Smooth muscle cell of the brain vasculature (primary cell): ENCODE data around the gene TENM4.
A peak's percentile ranks its signal among the peaks of the same experiment; 100 is the strongest.
"Not testable (repeated sequence)": the region's sequence is repeated elsewhere in the genome, so short reads cannot be mapped to it uniquely, and the experiment has no call there.

Experiments used
- DNase-seq: peaks from one replicate; pipeline ENCODE4 v3.0.0-alpha.2; 2012; ENCODE audit warnings: low read depth, low spot score

The TENM4 gene

DNA sequence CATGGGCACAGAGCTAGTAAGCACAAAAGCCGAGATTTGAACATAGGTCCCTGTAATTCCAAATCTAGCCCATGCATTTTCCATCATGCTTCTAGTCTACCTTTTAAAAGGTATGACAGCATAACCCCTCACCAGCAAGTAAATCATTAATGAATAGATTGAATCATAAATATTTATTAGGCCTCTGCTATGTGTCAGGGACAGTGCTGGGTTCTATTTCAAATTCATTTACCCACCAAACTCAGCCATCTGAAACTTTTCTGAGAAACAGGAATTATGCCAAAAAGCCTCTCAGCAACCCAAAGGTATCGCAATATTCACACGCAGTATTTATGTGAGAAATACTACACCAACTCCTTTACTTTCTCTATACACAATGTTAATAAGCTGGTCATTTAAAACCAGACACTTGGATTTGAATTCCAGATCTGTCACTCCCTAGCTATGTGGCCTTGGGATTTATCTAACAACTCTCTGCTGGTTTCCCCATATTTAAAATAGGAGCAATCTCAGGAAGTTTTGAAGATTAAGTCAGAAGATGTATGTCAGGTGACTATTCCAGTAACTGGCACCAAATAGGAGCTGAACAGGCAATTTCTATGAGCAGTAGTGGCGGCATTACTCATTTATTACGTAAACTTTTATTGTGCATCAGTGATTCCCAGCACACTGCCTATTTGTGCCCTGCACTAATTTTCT, 191.4 kb downstream of the TENM4 start:
- no peak for DNase-seq

DNA sequence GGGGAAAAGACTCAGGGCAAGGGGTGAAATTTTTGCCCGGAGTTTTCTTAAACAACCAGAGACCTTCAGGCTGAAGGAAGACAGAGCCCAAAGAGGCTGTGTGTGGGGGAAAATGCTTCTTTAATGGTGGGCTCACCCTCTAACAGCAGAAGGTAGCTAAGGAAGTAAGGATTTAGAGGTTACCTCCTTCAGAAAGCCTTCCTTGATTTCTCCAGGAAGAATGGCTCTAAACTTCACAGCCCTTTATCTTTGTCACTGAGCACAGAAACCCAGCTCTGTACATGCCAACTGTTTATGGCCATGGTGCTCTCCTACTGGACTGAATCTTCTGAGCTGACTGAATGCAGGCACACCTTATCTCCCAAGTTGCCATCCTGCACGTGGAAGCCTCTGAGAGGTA, 196.0 kb downstream of the TENM4 start:
- DNase-seq, result no peak

DNA sequence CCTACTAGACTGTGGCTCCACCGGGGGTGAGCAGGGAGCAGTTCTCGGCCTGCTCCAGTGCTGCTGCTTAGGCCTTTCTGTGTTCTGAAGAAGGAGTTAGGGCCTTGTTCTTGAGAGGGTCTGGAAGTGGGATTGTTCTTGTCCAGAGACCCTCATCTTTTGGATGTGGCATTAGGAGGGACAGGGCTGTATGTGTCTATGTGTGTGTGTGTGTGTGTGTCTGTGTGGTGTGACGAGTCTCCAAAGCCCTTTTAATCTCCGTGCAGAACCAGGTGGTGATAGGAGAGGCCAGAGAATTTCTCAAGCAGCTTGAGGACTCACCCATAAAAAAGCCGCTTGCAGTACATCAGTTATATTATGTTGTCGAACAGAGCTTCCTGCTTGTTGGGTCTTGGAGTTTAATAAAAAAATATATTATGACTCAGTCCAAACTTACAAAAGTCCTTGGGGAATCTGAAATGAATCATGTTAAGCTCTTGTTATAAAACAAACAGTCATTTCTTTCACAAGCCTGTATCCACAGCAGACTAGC, 196.5 kb downstream of the TENM4 start:
- peak; percentile 73 for DNase-seq

DNA sequence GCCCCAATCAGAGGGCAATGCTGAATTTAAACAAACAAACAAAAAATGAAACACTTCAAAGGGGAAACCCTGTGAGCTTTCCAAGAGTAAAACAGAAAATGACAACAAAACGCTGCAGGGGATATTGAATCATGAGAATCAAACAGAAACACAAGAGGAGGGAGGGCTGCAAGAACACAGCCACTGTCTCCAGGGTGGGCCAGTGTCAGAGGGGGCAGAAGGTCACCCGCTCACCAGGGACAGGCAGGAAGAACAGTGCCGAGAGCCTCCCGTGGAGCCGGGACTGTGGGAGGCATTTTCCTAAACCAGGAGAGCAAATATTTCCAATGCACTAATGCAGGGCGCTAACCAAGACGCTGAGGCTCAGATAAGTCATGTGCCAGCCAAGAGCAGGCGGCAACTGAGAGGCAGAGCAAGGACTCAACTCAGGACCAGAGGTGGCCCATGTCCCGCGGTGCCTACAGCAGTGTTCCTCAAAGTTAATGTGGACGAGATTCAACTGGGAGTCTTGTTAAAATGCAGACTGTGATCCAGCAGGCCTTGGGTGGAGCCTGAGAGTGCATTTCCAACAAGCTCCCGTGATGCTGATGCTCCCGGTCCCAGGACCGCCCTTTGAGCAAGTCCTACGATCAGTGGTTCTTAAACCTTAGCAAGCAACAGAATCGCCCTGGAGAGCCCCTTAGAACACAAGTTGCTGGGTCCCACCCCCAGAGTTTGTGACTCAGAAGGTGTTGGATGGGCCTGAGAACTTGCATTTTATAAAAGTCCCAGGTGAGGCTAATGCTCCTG, 197.2 kb downstream of the TENM4 start:
- DNase-seq, result peak; percentile 91

DNA sequence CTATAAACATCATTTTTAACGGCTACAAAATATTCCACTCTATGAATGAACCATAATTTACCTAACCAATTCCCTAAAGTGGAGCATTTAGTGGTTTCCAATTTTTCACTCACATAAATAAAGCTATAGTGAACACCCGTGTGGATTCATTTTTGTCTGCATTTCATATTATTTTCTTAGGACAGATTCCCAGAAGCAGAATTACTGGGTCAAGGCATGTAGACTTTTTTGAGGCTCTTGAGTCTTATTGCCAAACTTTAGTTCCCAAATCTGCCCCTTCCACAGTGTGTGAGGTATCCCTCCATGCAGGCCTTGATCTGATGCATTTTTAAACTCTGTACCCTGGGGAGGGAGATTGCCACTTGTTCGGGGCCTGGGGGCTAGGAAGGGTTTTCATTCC, 198.2 kb downstream of the TENM4 start:
- DNase-seq, result peak; percentile 66

DNA sequence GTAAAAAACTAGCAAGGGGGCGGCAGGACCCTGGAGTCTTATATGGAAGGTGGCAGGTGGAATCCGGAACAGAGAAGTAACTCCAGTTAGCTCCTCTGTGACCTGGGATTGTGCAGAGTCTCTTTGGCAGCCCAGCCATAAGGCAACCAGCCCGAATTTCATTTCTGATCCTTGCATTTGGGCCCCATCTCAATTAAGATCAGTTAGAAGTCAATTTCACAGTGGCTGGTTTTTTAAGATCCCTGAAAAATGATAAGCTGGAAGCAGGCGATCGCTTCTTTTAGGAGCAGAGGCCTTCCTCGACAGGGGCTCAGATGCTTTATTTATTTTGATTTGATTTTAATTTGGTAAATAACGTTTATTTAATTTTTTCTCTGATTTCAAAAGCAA, 199.0 kb downstream of the TENM4 start:
- no peak for DNase-seq

DNA sequence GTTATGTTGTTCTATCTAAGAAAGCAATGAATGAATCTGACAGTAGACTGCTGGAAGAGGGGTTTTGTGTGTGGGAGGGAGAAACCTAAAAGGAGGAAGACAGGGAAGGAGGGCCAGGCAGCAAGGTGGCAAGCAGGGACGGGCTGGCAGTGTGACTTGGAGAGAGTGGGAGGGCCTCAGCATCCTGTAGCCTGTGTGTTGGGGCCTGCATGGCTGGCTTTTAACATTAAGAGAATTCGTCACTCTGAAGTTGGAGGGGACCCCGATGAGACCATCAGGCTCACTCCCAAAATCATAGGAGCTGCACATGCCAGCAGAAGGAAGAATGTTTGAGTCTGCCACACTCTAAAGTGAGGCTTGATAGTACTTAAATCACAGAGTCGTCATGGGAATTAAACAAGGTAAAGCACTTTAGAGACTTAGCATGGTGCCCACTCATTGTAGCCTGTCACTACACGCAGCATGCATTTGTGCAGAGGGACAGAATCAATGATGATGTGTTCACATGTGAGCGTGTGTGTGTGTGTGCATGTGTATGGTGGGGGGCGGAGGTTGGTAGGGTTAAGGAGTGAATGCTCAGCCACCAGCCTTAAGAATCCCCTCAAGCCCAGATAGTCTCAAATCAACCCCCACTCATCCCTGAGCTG, 199.5 kb downstream of the TENM4 start:
- DNase-seq, result no peak

DNA sequence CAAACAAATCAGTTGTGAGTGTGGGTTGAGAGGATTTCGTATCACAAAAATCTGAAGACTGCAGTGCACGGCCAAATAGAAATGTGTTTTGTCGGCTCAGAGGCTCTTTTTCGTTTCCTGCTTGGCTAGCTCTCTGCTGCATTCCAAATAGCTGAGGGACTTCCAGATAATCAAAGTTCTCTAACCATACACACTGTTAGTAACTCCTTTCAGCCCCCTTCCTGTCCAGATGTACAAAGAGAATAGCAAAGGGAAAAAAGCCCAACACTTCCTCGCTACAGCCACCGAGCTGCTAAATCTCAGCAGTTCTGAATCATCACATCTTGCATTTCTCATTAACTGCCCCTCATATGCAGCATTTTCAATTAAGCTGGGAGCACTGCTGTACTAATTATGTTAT, 203.1 kb downstream of the TENM4 start:
- DNase-seq, result no peak

DNA sequence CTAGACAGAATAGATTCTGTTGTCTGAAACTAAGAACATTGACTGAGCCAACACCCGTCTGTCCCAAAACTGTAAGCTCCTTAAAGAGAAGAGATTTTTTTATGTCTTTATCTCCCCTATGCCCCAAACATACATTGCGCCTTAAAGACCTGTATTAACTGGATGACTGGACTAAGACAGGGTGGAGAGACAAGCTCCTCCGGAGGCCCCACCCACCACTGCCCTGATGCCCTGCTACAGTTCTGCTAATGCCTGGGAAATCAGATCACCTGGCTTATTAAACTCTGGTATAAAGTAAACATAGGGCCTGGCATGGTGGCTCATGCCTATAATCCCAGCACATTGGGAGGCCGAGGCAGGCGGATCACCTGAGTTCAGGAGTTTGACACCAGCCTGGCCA, 203.7 kb downstream of the TENM4 start:
- no peak for DNase-seq

DNA sequence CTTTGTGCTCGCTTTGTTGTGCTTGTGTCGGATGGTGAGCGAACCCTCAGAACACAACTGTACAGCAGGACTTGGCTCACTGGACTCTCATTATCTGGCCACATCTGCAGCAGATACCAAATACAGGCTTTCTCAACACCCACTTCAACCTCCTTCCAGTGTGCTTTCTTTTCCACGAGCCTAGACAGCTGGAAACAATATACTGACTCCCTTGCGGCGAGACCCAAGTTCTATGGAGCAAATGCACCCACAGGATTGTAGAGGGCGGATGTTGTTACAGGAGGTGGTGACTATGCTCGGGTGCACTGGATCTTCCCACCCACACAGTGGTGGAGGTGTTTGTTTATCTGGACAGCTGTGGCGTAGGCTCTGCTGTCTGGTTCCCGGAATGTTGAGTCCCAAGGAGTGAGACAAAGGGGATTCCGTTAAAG, 204.3 kb downstream of the TENM4 start:
- peak; percentile 86 for DNase-seq

DNA sequence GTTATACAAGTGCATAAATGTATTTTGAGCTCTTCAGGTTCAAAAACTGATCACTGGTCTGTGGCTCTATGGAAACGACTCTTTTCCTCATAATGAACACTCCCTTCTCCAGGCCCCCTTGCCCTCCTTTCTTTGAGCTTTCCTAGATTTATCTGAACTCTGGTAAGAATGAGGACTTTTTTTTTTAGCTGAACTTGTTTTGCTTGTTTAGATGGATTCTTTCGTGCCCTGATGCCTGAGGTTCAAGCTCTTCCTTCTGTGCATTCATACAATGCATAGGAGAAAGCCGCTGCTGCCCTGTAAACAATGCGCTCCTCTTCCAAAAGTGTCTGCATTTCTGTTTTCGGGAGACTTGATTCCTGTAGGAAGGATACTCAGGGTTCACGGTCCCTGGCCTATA, 205.1 kb downstream of the TENM4 start:
- no peak for DNase-seq

DNA sequence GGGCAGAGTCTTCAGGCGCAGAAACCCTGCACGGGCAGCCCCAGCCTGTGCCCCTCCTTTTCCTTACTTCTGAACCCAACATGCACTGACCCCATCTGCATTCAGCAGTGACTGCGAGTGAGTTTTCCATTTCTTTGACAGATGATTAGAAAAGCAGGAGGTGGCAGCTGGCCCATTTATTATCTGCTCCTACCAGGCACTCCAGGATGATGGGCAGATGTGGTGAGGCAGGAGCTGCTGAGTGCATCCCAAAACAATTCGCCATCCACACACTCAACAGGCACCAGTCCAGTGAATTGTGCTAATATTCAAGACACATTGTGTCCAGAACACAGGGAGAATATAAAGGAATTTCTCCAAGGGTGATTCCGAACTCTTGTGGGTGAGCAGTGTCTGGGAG, 208.5 kb downstream of the TENM4 start:
- no peak for DNase-seq

DNA sequence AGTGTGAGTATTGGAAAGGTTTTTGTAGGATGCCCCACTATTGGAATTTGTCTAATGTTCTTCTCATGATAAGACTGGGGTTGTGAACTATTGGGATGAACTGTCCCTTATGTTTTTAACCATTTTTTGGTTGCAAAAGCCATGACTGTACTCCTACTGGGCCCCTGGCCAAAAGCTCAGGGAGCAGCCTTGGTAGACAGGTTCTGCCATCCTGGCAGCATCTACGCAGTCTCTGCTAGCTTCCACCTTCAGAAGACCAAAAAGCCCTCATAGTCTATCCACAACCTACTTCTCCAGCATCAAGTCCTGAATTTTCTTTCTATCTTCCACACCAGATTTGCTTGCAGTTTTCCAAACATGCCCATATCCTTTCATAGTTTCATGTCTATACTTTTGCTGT, 211.8 kb downstream of the TENM4 start:
- DNase-seq, result no peak

DNA sequence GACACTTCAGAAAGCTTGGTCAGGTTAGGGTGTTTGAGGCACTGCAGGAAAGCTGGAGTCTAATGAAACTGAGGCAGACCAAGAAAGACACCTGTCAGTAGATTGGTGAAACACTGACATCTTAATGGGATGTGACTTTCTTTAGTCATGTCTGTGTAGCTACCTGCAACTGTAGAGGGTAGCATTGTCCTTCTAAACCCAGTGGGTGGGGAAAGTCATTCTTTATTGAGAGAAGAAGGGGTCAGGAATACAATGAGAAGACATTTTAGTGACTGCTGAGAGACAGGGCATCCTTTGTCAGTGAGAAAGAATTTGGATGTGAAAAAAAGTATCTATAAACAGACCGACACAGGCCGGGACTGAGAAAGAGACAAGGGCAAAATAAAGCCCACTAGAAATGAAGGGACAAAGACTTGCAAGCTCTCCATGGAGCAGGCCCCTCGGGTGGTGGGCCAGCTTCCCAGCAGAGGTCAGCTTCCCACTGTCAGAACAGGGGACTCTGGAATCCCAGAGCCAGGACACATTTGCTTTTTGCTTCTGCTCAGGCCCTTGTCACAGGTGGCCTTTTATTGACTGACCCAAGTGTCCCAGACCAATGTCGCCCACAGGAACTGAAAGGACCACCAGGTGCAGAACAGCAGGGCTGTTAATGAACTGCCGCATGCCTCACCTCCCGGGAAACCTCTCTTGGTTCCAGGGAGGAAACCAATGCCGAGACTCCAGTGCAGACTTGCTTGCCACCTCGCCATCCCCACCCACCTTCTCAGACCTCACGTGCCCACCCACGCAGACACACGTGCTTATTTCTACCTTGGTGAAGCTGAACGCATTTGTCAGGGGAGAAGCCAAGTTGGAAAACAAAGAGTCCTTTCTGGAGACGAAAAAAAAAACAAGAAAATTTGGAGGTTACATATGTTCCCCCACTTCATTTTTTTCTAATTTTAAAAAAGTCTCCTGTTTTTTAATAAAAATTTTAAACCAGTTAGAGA, 212.8 kb downstream of the TENM4 start:
- DNase-seq, result no peak

DNA sequence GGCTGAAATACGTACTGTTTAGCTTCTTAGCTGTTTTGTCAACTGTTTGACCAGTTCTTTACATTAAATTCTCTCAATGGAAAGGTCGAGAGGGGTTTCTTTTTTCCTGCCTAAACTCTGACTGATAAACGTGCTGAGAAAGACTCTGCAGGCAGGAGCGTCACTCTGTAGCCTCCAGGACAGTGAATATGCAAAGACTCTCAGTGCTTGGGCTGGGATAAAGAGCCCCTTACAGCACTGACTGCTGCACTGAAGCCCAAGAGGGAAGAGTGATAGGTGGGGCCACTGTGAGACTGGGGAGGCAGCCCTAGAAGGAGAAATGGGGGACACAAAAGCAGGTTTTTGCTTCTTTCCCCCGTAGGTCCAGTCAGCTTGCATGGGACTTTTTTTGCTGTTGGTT, 213.5 kb downstream of the TENM4 start:
- DNase-seq, result no peak

DNA sequence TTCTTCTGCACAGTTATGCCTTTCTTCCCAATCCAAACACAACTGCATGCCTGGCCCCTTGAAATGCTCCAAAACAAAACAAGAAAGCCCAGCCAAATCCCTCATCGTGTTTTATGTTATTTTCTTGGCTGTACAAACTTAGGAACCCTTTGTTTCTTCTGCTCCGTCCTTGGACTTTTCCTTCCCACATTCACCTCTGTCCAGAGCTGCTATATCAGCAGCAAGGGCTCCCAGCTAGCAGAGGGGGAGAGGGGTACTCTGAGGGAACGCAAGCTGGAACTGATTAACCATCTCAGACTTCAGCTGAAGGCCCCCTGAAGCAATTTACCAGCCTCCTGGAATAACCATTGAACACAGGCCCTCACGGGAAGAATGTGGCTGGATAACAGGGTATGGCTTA, 214.7 kb downstream of the TENM4 start:
- DNase-seq, result no peak

DNA sequence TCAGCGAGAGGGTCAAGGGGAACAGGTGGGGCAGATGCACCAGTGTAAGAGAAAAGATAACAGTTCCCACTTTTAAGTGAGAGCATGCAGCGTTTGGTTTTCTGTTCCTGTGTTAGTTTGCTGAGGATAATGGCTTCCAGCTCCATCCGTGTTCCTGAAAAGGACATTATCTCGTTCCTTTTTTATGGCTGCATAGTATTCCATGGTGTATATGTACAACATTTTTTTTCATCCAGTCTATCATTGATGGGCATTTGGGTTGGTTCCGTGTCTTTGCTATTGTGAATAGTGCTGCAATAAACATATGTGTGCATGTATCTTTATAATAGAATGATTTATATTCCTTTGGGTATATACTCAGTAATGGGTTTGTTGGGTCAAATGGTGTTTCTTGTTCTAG, 218.7 kb downstream of the TENM4 start:
- not testable (repeated sequence) for DNase-seq

DNA sequence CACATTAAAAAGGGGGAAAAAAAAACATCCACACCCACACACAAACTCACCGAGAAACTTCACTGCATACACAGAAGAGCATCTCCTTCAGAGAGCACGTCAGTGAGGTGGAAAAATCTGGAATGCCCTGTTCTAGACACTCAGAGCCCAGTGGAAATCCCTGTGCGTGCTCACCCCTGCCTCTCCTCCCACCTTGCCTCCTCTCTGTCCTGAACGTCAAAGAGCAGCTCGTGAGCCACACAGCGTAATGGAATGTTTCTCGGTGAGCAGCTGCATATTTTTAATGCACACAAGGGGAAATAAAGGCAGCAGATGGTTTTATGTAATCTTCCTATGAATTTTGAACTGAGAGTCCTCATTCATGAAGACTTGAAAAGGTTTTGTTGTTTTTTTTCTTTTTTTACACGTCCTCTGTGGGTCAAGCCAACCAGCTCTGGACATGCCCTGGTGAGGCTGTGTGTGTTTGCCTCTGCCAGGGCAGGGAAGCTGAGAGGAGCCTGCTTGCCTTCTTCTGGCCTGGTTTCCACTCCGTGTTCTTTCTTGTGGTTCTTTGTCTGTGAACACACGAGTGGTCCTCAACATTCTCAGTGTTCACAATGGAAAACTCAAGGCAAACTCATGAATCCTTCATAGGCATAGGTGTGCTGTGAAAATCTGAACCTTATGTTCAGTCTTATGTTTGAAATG, 219.2 kb downstream of the TENM4 start:
- DNase-seq, result no peak

DNA sequence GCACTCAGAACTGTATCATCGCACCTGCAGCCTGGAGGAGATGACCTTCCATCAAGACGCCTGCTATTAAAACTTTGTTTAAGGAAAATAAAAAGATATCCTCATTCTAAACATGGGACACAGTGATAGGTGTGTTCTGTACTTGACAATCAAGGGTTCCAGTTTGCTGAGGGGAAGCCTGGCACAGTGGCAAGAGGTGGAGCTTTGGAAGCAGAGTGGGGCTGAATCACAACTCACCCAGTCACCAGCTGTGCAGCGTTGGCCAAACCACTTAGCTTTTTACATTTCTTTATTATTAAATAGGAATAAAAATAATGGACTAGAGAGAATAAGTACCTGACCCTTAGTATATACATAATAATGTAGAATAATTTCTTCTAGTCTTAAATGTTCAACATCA, 220.7 kb downstream of the TENM4 start:
- DNase-seq, result no peak

DNA sequence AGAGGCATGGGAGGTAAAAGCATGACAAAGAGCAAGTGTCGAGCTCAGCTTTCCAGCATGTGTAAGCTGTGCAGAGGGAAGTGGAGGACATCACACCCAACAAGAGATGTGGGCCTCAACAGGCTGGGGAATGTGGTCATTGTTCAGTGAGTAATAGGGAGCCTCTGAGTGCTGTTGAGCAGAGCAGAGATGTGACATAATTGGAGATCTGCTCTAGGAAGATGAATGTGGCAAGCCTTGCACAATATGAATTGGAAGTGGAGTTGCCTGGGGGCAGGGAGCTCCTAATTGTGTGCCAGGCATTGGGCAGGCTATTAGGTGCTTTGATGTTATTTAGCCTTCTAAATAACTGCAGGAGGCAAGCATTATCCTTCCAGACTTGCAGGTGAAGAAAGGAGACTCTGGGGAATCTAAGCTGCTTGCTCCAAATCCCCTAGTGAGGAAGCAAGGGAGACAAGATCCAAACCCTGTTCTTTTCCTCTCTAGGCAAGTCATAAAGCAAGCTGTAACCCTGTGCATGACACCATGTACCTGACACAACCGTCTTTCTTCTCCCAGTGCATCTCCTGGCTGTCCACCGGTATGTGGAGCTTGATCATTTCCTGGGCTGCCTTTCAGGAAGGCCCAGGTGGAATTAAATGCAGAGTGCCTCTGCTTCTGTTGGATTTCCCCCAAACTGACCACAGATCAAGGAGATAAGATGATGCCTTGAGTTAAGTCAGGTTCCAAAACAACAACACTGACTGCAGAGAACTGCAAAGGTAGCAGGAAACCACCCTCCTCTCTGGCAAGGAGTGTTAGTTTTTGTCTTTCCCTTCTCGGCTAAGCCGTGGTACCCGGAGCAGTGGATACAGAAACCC, 221.4 kb downstream of the TENM4 start:
- no peak for DNase-seq
